ENCODE results near the gene OVOL1. TPM values are rescaled to one million over a fixed set of nuclear protein-coding genes. Genes with fewer than 3 reads are reported as not detected.

Gene OVOL1
- total and polyA plus RNA-seq, 2 experiments from 2014 or later: 1.5 to 3.3 TPM

GRCh38 chr11:65781152-65781961 lies 5.5 kb upstream of the OVOL1 start:
- peaks cover 19% of the 10 kb centered on the region for H3K4me1 Mint-ChIP-seq
- Histone ChIP-seq H3K27me3 (ENCODE audit: insufficient read depth) (peaks cover 53% of the 10 kb centered on the region), H3K27ac (ENCODE audit: low read depth) (no peak overlapping the region), H3F3A (replicated peaks; ENCODE audit: low read depth) (0 out of 2 replicates have a peak, but pooled peaks cover 5% of the 10 kb centered on the region), H3K36me3 (ENCODE audit: insufficient read depth) (no peaks in the 10 kb centered on the region), H3K4me1 (ENCODE audit: insufficient read depth) (peaks cover 6% of the 10 kb centered on the region; the same call in 1 of the 2 replicates), H3K4me2 (peak overlapping the region; percentile 75; the same call in 1 of the 2 replicates), H3K79me2 (replicated peaks; ENCODE audit: insufficient read depth) (no peaks in the 10 kb centered on the region), H3K9me2 (ENCODE audit: insufficient read depth) (no peaks in the 10 kb centered on the region), H2AFZ (peak overlapping the region; percentile 52; the same call in 1 of the 2 replicates), H4K20me1 (replicated peaks; ENCODE audit: insufficient read depth) (no peaks in the 10 kb centered on the region), H3K4me3 (peak overlapping the region; percentile 71)
- peaks cover 50% of the 10 kb centered on the region for H3K27me3 Mint-ChIP-seq (ENCODE audit: insufficient read depth, low read depth, poor library complexity)
- no peak overlapping the region for H3K27ac Mint-ChIP-seq
- peak overlapping the region; percentile 48; the same call in 2 of the 3 replicates for H3K4me3 Mint-ChIP-seq
- no peak for TF ChIP-seq CREB1 (CRISPR knock-in tag; IDR thresholded peaks at IDR 0.05; ENCODE audit: low read depth)
- no peak for TF ChIP-seq ZNF114 (CRISPR knock-in tag; IDR thresholded peaks at IDR 0.05)
- TF ChIP-seq, protein P1, sequence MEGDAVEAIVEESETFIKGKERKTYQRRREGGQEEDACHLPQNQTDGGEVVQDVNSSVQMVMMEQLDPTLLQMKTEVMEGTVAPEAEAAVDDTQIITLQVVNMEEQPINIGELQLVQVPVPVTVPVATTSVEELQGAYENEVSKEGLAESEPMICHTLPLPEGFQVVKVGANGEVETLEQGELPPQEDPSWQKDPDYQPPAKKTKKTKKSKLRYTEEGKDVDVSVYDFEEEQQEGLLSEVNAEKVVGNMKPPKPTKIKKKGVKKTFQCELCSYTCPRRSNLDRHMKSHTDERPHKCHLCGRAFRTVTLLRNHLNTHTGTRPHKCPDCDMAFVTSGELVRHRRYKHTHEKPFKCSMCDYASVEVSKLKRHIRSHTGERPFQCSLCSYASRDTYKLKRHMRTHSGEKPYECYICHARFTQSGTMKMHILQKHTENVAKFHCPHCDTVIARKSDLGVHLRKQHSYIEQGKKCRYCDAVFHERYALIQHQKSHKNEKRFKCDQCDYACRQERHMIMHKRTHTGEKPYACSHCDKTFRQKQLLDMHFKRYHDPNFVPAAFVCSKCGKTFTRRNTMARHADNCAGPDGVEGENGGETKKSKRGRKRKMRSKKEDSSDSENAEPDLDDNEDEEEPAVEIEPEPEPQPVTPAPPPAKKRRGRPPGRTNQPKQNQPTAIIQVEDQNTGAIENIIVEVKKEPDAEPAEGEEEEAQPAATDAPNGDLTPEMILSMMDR (conservative IDR thresholded peaks at IDR 0.05; ENCODE audit: low read depth in 2 of 2): peak in 1 of 2 experiments; percentile 33; a peak in 1 of 4 replicates
- TF ChIP-seq, protein P2, sequence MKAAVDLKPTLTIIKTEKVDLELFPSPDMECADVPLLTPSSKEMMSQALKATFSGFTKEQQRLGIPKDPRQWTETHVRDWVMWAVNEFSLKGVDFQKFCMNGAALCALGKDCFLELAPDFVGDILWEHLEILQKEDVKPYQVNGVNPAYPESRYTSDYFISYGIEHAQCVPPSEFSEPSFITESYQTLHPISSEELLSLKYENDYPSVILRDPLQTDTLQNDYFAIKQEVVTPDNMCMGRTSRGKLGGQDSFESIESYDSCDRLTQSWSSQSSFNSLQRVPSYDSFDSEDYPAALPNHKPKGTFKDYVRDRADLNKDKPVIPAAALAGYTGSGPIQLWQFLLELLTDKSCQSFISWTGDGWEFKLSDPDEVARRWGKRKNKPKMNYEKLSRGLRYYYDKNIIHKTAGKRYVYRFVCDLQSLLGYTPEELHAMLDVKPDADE (IDR thresholded peaks at IDR 0.05): no peak
- no peak for TF ChIP-seq REST (IDR thresholded peaks at IDR 0.05; ENCODE audit: unreplicated experiment)
- TF ChIP-seq ZNF331 (CRISPR knock-in tag; IDR thresholded peaks at IDR 0.05; ENCODE audit: low read depth): no peak
- no peak for TF ChIP-seq NANOG (IDR thresholded peaks at IDR 0.05; ENCODE audit: borderline replicate concordance)
- no peak for TF ChIP-seq POLR2AphosphoS5 (IDR thresholded peaks at IDR 0.05; ENCODE audit: low read depth)
- peak; percentile 82 for DNase-seq (ENCODE audit: low spot score)
- no peaks in the 10 kb centered on the region; the same call in 1 of the 3 replicates for H3K9me3 Mint-ChIP-seq
- H3K36me3 Mint-ChIP-seq (ENCODE audit: low read depth): peaks cover 3% of the 10 kb centered on the region; the same call in 1 of the 3 replicates
- ATAC-seq: peak; percentile 17

Measured in GM23338 (cell line).